ENCODE data around the gene TMPRSS6.

TMPRSS6 gene

GRCh38 chr22:37089434-37089833 is 20.1 kb downstream of the TMPRSS6 start:
- Histone ChIP-seq H3K4me1 (ENCODE audit: insufficient read depth, low read length, severe bottlenecking) (no peaks in the 10 kb centered on the region), H4K20me1 (ENCODE audit: insufficient read depth, low read length) (no peaks in the 10 kb centered on the region), H3K27ac (ENCODE audit: low read depth, low read length, poor library complexity, severe bottlenecking) (no peak overlapping the region), H3K36me3 (ENCODE audit: insufficient read depth, low read length) (no peaks in the 10 kb centered on the region), H3K27me3 (ENCODE audit: insufficient read depth, low read length) (peaks cover 8% of the 10 kb centered on the region; the same call in 1 of the 2 replicates), H3F3A (ENCODE audit: insufficient read depth, low read length) (no peaks in the 10 kb centered on the region), H3K9ac (ENCODE audit: low read length) (no peak overlapping the region), H2AFZ (ENCODE audit: low read length) (no peak overlapping the region), H3K9me3 (ENCODE audit: low read length) (no peaks in the 10 kb centered on the region), H3K79me2 (ENCODE audit: insufficient read depth, low read length) (no peaks in the 10 kb centered on the region), H3K4me2 (ENCODE audit: low read length) (no peak overlapping the region), H3K4me3 (ENCODE audit: low read depth, low read length, poor library complexity, severe bottlenecking) (no peak overlapping the region), H3K9me2 (ENCODE audit: low read depth, low read length) (no peaks in the 10 kb centered on the region)
- no peak for TF ChIP-seq CTCF (IDR thresholded peaks at IDR 0.05; ENCODE audit: low read length)
- no peak for TF ChIP-seq EZH2 (IDR thresholded peaks at IDR 0.05; ENCODE audit: borderline replicate concordance, low read length)

GRCh38 chr22:37088750-37089408 is 20.6 kb downstream of the TMPRSS6 start:
- Histone ChIP-seq H4K20me1 (ENCODE audit: insufficient read depth, low read length) (no peaks in the 10 kb centered on the region), H3K9me3 (ENCODE audit: low read length) (no peaks in the 10 kb centered on the region), H3K4me2 (ENCODE audit: low read length) (no peak overlapping the region), H3K9me2 (ENCODE audit: low read depth, low read length) (no peaks in the 10 kb centered on the region), H3K4me3 (ENCODE audit: low read depth, low read length, poor library complexity, severe bottlenecking) (no peak overlapping the region), H3K9ac (ENCODE audit: low read length) (no peak overlapping the region), H2AFZ (ENCODE audit: low read length) (no peak overlapping the region), H3K4me1 (ENCODE audit: insufficient read depth, low read length, severe bottlenecking) (no peaks in the 10 kb centered on the region), H3K27me3 (ENCODE audit: insufficient read depth, low read length) (peaks cover 8% of the 10 kb centered on the region; the same call in 1 of the 2 replicates), H3F3A (ENCODE audit: insufficient read depth, low read length) (no peaks in the 10 kb centered on the region), H3K36me3 (ENCODE audit: insufficient read depth, low read length) (no peaks in the 10 kb centered on the region), H3K27ac (ENCODE audit: low read depth, low read length, poor library complexity, severe bottlenecking) (no peak overlapping the region), H3K79me2 (ENCODE audit: insufficient read depth, low read length) (no peaks in the 10 kb centered on the region)
- TF ChIP-seq EZH2 (IDR thresholded peaks at IDR 0.05; ENCODE audit: borderline replicate concordance, low read length): no peak
- TF ChIP-seq CTCF (IDR thresholded peaks at IDR 0.05; ENCODE audit: low read length): no peak

- no peak overlapping the region for H3K4me3 ChIP-seq (ENCODE audit: low read depth, low read length, poor library complexity, severe bottlenecking)
- H3K27me3 ChIP-seq (ENCODE audit: insufficient read depth, low read length): peaks cover 8% of the 10 kb centered on the region; the same call in 1 of the 2 replicates
- no peak overlapping the region for H3K4me2 ChIP-seq (ENCODE audit: low read length)
- H4K20me1 ChIP-seq (ENCODE audit: insufficient read depth, low read length): no peaks in the 10 kb centered on the region
- TF ChIP-seq EZH2 (IDR thresholded peaks at IDR 0.05; ENCODE audit: borderline replicate concordance, low read length): no peak
- no peak for TF ChIP-seq CTCF (IDR thresholded peaks at IDR 0.05; ENCODE audit: low read length)
- H3K9ac ChIP-seq (ENCODE audit: low read length): no peak overlapping the region
- H3K36me3 ChIP-seq (ENCODE audit: insufficient read depth, low read length): no peaks in the 10 kb centered on the region
- H3K9me3 ChIP-seq (ENCODE audit: low read length): no peaks in the 10 kb centered on the region
- H3K9me2 ChIP-seq (ENCODE audit: low read depth, low read length): no peaks in the 10 kb centered on the region
- no peak overlapping the region for H2AFZ ChIP-seq (ENCODE audit: low read length)
- H3K4me1 ChIP-seq (ENCODE audit: insufficient read depth, low read length, severe bottlenecking): no peaks in the 10 kb centered on the region
- no peaks in the 10 kb centered on the region for H3F3A ChIP-seq (ENCODE audit: insufficient read depth, low read length)
- H3K27ac ChIP-seq (ENCODE audit: low read depth, low read length, poor library complexity, severe bottlenecking): no peak overlapping the region
- no peaks in the 10 kb centered on the region for H3K79me2 ChIP-seq (ENCODE audit: insufficient read depth, low read length)
Measured at GRCh38 chr22:37088108-37088605, 21.4 kb downstream of the TMPRSS6 start.
